GM12892 (cell line): ENCODE data around the gene CBARP.

Experiments used
- POLR2A ChIP-seq: IDR thresholded peaks from 2 replicates; pipeline ENCODE4 v1.6.1; 2011; ENCODE audit warnings: low read depth, low read length, control low read depth
- POLR2AphosphoS5 ChIP-seq: IDR thresholded peaks from 2 replicates; pipeline ENCODE4 v1.6.1; 2011; ENCODE audit warnings: low read depth, low read length, control low read depth

GRCh38 chr19:1218751-1219567 is 18.8 kb downstream of the CBARP start:
- TF ChIP-seq POLR2A = no peak
- no peak for TF ChIP-seq POLR2AphosphoS5
